ENCODE measurements around the gene ATP5F1E.

Gene ATP5F1E

DNA sequence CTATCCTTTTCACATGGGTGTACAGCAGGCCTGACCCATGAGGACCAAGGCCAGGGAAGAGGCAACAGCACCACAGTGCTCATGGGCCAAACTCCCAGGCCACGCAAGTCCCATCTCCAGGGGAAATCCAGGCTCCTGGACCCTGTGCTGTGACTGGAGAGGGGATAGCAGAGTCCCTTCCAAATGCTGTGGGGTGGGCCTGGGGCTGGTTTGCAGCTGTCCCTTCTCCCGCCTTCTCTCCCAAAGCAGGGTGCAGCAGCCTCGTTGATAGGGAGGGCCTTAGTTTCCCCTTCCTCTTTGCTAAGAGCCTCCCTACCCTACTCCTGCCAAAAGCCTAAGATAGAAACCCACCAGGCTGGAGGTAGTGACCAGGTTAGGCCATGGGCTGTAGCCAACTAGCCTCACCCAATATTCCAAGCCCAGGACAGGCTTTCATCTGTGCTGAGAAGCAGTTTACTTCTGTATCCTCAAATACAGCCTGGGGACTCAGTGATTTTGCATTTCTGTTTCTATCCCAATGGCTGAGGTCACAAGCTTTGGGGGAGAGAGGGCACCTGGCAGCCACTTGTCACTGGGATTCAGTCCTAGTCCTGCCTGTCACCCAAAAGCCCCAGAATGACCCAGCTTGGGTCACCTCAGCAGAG, 26.5 kb downstream of the ATP5F1E start:
- DNase-seq (ENCODE audit: low read depth) = no peak

DNA sequence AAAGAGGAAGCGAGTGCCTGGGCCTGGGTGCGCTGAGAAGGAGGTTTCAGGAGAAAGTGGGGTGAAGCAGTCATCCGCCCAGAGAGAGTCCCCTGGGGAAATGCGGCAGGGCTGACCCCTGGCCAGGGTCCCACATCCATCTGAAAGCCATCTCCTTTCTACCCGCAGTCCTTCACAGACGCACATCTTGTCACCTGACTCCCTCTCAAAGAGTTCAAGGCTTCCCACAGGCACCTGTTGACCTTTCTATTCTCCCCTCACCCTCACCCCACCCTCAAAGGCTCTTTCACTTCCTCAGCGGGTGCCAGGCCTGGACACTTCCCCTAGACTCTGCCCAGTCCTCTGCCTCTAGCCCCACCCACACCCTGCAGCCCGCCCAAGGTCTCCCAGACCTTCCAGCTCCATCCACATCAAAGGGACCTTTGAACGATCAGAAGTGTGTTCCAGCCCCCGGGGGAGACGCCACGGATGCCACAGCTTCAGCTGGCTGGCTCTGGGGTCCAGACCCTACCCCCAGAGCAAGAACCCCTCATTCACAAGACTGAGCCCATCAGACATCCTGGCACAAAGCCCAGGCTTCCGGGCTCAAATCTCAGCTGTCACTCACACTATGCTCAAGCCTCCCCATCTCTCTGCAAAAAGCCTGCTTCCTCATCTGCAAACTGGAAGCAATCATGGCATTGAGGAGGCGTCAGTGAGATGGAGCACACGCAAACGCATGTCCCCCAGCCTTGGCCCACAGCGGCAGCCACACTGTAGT, 27.2 kb downstream of the ATP5F1E start:
- DNase-seq (ENCODE audit: low read depth) = no peak

DNA sequence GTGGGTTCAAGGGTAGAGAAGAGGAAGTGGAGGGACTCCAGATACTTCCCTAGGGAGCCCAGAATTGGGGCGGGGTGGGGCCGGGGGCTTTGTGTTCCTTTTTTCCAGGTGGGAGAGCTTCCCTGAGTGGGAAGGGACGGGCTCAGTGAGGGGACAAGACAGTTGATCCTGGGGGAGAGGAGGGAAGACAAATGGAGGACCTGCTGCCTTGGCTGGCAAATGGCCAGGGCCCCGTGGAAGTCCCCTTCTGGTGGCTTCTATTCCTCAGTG, 27.7 kb downstream of the ATP5F1E start:
- DNase-seq (ENCODE audit: low read depth) = peak; percentile 17

DNA sequence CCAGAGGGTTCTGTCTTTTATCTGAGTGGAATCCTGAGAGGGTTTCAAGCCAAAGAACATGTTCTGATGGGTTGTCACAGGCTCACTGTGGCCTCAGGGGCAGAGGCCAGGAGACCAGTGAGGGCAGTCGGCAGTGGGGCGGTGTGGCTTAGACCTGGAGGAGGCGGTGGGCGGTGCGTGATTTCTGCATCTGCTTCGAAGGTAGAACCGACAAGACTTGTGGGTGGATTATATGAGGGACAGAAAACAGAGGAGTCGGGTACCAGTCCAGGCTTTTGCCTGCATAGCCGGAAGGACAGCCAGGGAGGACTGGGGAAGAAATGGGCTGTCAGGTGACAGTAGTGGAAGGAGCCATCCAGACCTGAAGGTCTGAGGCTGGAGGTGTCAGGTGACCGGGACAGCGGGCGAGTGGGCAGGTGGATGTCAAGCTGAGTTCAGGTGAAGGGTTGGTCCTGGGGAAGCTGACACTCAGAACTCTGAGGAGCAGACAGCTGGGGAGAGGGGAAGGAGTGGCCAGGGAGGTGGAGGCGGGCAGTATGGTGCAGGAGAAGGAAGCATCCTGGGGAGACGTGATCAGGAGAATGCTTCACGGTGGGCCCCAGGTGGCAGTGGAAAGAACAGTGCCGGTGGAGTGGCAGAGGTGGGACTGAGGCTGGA, 28.2 kb downstream of the ATP5F1E start:
- no peak for DNase-seq (ENCODE audit: low read depth)

DNA sequence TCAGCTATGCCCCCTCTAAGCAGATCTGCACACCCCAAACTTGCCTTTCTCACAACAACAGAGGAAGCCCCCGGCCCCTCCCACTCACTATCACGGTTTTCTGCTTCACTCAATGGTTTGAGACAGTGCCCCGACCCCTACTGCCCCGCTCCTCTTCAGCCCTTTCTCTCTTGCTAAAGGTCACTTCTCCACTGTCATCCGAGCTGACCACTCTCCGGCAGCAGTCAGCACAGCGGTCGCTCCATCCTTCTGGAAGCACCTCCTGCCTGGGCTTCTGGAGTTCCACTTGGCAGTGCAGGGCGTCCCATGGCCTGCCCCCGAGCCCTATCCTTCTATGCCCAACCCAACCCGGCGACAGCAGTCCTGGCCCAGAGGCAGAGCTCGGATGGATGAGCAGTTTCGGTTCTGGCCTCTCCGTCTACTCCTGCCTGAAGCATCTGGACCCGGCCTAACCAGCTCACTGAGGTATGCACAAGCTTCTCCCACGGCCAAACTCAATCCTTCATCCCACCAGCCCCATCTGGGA, 29.2 kb downstream of the ATP5F1E start:
- DNase-seq (ENCODE audit: low read depth) = no peak

DNA sequence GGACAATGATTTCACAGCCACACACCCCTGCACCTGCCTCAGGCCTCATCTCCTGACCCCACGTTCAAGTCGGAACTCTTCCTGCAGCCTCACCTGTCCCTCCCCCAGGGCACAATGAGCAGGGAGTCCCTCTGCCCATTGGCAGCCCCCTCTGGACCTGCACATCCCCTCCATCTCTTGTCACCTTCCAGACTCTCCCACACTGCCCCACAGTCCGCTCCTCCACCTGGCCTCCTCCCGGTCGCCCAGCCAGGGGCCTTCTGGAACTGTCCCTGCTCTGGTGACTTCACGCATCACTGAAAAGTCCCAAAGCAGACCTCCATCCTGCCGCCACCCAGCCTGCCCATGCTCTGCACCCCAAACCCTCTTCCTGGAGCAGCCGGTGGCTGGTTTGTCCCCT, 29.7 kb downstream of the ATP5F1E start:
- no peak for DNase-seq (ENCODE audit: low read depth)

DNA sequence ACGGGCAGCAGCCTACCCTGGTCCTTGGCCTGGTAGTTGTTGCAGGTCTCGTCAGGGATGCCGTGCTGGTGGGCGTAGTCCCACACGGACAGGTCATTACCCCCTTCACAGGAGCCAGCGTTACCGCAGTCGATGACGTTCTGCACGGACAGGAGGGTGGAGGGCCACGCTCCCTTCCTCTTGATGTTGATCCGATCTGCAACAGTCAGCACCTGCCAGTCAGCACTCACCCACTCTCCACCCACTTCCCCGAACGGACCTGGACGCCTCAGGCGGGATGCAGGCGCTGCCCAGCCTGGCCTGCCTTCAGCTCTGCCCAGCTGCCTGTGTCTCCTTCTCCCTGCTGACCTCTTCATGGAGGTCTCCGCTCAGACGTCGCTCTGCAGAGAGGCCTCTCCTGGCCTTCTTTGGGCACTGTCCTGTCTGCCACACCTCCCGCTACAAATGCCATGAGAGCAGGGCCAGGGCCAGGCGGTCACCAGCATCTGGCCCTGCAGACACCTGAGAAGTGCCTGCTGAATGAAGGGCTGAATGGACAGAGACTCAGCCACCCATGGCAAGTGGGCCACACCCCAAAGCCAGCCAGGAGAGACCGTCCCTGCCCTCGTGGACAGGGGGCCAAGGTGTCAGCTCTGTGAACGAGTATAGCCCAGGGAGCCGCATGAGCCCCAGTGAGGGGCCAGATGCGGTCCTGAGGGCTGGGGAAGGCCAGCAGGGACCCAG, 30.5 kb downstream of the ATP5F1E start:
- no peak for DNase-seq (ENCODE audit: low read depth)

DNA sequence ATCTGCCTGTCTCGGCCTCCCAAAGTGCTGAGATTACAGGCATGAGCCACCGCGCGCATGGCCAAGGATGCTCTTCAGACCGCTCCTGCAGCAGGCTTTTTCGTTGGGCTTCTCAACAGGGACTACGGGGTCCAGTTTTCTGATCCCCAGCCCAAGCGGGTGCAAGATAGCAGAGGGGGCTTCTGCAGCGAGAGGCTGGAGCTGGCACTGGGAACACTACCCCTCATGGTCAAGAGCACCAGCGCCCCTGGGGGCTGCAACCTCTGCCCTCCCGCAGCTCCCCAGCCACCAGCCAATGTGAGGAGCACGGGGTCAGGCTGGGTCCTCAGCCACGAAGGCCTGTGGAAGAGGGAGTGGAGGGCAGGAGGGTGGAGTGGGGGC, 31.1 kb downstream of the ATP5F1E start:
- no peak for DNase-seq (ENCODE audit: low read depth)

DNA sequence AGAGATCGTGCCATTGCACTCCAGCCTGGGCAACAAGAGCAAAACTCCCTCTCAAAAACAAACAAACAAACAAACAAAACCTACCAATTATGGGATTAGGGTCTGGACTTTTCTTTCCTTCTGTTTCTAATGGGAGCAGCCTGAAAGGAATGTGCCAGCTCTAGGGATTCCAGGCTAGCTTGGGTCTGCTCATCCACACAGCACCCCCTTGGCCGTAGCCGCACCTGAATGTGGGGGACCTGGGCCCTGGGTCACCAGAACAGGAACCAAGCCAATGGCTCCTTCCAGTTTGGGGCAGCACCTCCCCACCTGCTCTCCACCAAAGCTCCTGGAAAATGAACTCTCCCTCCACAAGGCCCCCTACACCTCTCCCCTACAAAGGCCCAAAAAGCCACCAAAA, 31.8 kb downstream of the ATP5F1E start:
- no peak for DNase-seq (ENCODE audit: low read depth)

DNA sequence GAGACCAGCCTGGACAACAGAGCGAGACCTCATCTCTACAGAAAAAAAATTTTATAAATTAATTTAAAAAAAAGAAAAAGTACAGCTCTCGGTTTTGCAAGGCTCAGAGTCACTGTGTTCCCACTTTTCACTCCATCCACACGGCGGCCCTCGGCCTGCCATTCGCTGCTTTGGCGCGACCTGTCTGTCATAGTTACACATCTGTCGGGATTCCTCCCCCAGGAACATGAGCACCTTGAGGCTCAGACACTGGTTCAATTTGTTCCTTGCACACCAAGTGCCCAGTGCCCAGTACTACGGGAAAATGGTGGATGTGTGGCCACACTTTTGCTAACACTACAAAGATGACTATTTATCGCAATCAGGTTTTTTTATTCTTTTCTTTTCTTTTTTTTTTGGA, 33.5 kb downstream of the ATP5F1E start:
- DNase-seq (ENCODE audit: low read depth) = no peak

DNA sequence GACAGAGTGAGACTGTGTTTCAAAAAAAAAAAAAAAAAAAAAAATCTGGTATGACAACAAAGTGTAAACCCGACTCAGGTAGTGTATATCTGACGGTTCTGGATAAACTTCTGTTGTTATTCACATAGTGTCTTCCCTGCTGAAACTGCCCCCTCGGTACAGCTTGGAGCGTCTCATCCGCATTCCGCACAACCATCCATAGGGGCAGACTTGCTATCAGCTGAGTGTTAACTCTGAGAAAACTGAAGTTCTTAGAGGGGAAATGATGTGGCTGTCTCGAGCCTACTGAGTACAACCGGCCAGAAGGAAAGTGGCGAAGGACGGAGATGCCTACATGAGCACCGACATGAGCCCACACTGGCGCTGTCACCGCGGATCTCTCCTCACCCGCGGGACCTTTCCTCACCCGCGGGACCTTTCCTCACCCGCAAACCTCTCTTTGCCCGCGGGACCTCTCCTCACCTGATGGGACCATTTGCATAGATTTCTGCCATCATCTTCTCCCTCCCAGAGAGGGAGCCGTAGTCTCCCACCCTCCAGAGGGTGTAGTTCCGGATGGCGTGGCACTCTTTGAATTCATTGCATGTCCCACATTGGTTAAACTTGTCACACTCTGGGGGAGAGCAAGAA, 34.9 kb downstream of the ATP5F1E start:
- DNase-seq (ENCODE audit: low read depth) = no peak

DNA sequence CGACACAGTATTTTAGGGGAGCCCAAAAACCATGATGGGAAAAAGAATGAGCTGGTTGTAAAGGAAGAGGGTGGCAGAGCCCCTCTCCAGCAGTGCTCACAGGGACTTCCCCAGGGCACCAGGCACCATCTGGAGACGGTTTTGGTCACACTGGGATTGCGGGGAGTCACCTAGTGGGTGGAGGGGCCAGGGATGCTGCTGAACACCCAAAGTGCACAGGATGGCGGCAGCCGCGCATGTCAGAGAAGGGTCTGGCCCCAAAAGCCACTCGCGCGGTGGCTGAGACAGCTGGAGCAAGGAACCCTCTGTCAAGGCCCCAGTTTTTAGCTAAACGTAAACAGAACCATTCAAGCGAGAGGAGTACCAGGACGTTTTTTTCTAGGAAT, 35.9 kb downstream of the ATP5F1E start:
- DNase-seq (ENCODE audit: low read depth) = no peak

DNA sequence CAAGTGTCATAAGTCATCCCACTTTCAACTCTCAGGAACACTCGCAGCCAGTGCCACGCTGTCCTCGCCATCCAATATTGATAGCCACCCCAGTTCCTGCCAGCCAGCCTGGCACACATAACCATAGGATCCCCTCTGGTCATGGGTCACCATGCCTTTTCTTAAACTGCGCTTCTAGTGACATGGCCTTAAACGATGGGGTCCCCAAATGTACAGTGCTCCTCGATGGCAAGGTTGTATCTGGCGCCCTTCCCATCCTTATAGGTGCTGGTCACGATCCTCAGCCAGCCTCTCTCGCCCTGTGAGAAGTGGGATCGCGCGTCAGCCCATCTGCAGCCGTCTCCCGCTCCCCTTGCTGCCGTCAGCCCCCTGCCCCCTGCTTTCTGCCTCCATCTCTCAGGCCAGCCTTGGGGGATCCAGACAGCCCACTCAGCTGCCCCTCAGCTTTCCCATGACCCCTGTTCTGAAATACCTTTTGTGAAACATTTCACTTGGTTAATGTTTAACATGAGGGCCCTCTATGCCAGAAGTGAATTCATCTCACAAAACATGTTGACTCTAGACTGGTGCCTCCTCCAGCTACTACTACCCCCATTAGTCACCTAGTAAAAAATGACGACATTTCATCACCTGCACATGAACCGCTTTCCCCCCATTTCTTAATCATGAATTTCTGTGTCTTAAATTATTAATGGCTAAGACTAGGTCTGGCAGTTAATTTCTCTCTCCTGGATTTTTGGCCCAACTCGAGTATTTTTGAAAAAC, 36.5 kb downstream of the ATP5F1E start:
- DNase-seq (ENCODE audit: low read depth) = no peak

DNA sequence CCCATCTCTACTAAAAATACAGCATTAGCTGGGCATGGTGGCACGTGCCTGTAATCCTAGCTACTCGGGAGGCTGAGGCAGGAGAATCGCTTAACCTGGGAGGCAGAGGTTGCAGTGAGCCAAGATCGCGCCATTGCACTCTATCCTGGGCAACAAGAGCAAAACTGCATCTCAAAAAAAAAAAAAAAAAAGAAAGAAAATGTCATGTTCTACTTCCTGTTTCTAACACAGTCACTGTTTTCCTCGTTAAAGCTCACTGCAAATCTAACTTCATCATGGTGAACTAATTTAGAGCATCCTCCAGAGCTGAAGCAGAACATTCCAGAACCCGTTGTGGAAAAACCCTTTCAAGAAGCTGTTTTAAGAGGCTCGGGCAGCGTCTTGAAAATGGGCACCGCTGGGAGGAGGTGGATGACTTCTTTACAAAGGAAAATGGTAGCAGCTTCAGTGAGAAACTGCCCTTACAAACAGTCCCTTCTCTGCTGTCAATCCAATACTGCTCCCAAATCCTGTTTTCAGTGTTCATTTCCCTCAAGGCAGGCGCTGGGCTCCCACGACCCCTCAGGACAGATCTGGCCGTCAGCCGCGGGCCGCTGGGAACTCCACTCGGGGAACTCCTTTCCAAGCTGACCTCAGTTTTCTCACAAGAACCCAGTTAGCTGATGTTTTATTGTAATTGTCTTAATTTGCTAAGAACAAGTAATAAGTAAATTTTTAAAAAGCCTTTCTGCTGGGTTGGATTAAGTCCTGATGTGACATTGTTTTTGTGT, 37.6 kb downstream of the ATP5F1E start:
- no peak for DNase-seq (ENCODE audit: low read depth)

DNA sequence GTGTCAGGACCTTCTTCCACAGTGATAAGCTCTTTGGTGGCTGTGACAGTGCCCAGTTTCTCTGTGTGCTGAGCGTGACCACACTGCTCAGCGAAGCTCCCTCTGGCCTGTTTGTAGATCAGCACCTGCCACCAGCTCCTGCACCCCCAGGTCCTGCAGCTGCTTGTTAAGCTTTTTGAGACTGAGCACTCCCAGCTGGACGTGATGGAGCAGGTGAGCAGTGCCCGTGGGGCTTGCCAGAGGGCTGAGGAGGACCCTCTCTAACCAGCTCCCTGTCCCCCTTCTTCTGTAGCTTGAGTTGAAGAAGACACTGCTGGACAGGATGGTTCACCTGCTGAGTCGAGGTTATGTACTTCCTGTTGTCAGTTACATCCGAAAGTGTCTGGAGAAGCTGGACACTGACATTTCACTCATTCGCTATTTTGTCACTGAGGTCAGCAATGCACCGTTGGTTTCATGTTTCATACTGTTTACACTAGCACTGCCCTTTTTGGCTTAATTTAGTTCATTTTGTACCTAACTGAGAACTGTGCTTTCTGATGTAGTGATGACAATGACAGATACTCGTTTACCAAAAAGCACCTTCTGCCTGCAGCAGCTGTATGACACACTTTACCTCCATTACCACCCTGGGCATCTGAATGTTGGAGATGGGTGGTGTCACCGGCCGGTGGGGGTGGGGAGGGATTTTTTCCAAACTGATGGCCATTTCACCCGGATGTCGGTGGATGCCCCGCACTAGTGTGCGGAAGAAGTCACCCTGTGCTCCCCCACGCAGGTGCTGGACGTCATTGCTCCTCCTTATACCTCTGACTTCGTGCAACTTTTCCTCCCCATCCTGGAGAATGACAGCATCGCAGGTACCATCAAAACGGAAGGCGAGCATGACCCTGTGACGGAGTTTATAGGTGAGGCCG, 38.5 kb downstream of the ATP5F1E start:
- DNase-seq (ENCODE audit: low read depth) = no peak

DNA sequence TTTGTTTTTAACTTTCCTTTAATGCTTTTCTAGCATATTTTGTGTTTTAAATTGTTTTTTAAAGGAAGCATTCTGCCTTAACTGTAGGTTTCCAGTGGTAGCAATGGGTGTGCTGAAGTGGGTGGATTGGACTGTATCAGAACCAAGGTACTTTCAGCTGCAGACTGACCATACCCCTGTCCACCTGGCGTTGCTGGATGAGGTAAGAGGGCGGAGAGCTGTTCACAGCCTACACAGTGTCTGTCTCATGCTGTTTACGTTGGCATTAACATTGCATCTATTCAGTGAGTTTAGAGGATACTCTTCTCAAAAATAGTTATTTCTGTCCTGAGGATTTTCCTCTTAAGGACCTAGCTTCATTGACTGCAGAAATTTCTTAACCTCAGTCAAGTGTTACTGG, 39.2 kb downstream of the ATP5F1E start:
- no peak for DNase-seq (ENCODE audit: low read depth)

DNA sequence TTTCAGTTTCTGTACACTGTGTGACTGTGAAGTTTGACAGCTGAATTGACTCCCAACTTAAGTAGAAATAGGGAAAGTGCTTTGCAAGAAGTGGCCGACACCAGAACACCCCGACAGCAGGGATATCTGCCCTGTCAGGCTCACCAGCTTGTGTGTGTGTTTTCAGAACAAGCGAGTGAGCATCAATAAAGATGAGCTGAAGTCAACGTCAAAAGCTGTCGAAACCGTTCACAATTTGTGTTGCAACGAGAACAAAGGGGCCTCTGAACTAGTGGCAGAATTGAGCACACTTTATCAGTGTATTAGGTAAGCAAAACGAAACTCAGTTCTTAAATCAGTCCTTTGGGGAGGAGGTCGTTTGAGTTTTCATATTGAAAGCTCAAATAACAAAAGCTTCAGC, 40.4 kb downstream of the ATP5F1E start:
- DNase-seq (ENCODE audit: low read depth) = no peak

DNA sequence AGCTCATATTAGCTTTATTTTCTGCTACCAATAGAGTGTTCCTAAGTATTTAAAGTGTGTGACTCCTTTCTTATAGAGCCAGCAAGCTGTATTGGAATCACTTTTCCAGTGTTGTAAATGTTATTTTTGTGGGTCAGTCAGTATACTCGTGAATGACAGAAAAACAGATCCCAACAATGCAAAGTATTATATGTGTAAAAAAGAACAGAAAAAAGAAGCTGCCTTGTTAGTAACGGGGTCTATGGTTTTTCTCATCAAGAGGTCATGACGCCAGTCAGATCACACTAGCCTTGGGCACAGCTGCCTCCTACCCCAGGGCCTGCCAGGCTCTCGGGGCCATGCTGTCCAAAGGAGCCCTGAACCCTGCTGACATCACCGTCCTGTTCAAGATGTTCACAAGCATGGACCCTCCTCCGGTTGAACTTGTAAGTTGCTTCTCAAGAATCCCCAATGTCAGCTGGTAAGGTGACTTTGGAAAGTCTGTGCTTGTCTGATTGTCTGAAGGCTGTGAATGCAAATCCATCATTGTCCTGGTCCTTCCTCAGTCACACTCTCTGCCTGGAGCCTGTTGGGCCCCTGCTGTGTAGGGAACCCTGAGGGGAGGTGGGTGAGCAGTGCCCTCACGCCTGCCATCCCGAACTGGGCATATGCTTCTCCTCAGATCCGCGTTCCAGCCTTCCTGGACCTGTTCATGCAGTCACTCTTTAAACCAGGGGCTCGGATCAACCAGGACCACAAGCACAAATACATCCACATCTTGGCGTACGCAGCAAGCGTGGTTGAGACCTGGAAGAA, 41.3 kb downstream of the ATP5F1E start:
- no peak for DNase-seq (ENCODE audit: low read depth)

DNA sequence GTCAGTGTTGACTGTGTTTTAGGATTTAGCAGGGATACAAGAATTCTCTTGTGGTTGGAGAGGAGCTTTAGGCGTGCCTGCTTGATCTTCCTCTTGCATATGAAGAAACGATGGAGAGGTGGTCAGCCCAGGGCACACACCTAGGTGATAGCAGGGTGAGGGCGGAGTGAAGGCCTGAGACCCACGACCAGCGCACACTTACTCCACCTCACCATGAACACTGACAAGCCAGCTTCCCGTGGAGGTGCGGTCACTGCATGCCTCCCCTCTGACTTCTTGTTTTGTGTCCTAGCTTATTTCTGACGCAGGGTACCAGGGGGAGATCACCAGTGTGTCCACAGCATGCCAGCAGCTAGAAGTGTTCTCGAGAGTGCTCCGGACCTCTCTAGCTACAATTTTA, 42.9 kb downstream of the ATP5F1E start:
- no peak for DNase-seq (ENCODE audit: low read depth)

All from stimulated activated CD8-positive, alpha-beta memory T cell treated with anti-CD3 and anti-CD28 coated beads, Interleukin-15, amount 100 ng/mL, for 1 hour (primary cell).